ENCODE measurements around the gene PLXND1.
"Not testable (repeated sequence)": the region's sequence is repeated elsewhere in the genome, so short reads cannot be mapped to it uniquely, and the experiment has no call there.

PLXND1 gene

GRCh38 chr3:129614927-129615363, 8.5 kb upstream of the PLXND1 start:
- no peak for DNase-seq (ENCODE audit: low spot score)

- no peak for DNase-seq (ENCODE audit: low spot score)
Measured at GRCh38 chr3:129614435-129614834, 8.0 kb upstream of the PLXND1 start.

- DNase-seq (ENCODE audit: low spot score), result no peak
Measured at GRCh38 chr3:129613367-129613740, 6.9 kb upstream of the PLXND1 start.

DNA sequence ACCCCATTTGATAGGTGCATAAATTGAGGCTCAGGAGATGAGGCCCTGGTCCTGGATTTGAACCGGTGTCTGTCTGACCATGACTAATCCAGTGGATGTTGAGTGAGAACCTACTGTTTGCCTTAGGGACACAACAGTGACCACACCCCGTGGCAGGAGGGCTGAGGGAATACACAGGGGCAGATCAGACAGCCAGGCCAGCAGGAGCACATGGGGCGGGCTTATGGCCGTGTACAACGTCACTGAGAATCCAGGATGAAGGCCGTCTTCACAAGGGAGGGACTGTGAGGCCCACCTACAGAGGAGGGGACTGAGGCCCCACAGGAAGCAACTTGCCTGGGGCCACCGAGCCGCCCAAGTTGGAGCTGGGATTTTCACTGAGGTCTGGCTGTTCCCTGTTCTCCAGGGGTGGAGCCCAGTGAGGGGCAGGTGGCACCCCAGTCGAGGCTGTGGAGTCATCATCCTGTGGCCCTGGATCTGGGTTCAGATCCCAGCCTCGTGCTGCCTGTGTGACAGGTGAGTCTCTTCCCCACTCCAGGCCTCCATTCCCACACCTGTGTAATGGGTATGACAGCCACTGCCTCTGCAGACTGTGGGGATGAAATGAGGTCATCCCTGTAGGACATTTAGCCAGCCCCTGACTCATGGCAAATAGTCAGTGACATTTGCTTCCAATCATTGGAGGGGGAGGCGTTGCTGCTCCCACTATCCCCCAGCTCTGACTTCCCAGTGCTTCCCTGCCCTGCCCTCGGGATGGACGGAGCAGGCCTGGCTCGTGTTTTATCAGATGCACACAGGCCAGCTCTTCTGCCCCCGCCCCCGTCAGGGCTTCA, 6.3 kb upstream of the PLXND1 start:
- DNase-seq (ENCODE audit: low spot score), result peak; percentile 71

DNA sequence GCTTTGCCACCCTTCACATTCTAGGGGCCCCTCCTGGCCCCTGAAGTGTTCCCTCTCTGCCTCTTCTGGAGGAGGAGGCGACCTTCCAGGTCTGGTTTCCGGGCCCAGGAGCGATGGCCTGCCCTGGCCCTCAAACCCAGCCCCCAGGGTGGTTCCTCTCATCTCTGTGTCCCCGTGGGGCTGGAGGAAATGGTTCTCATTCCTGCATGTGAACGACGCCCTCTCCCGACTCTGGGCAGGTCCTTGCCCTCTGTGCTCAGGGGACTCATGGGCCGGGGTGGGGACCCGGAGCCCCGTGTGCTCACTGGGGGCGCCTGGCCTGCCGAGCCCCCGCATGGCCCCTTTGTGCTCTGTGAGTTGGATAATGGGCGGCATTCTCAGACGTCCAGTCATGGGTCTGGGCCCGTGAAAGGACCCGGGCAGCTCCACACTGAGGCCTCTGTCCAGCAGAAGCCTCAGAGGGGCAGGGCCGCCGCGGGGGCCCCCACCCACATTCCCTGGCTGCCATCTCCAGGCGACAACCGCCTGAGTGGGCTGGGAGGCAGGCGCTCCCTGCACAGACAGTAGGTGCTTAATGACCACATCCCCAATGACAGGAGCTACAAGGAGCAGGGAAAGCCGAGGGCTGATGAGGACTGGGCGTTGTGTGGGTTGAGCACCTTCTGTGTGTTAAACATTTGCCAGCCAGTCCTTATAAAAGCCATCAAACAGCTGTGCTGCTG, 5.5 kb upstream of the PLXND1 start:
- DNase-seq (ENCODE audit: low spot score), result no peak

DNA sequence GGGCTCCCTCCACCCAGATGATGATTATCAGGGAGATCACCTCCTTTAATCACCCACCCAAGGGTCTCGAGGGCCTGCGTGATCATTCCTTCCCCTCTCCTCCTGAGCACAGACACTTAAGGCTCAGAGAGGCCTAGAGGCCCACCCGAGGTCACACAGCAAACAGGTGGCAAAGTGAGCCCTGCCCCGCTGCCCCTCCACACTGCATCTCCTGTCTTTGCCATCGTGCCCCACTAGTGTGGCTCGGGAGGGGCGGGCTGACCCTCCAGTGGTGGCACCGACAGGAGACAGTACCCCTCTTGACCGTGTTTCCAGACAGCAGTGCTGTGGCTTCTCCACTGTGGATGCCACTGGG, 4.9 kb upstream of the PLXND1 start:
- DNase-seq (ENCODE audit: low spot score), result no peak

DNA sequence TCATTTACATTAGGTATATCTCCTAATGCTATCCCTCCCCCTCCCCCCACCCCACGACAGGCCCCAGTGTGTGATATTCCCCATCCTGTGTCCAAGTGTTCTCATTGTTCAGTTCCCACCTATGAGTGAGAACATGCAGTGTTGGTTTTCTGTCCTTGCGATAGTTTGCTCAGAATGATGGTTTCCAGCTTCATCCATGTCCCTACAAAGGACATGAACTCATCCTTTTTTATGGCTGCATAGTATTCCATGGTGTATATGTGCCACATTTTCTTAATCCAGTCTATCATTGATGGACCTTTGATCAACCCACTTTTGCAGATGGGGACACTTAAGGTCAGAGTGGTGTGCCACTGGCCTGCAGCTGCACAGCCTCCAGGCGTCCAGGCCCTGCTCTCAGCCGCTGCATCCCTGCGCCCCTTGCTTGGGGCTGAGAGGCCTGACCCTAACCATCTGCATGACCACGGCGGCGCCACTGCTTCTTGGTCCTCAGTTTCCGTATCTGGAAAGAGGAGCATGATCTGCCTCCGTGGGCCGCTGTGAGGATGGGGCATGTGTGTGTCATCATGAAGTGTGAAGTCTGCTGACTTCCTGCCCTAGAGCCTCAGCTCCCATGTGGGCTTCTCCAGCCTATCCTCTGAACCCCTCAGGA, 4.4 kb upstream of the PLXND1 start:
- DNase-seq (ENCODE audit: low spot score), result not testable (repeated sequence)

- DNase-seq (ENCODE audit: low spot score), result no peak
Measured at GRCh38 chr3:129610276-129610675, 3.8 kb upstream of the PLXND1 start.

- DNase-seq (ENCODE audit: low spot score), result no peak
Measured at GRCh38 chr3:129609591-129610182, 3.2 kb upstream of the PLXND1 start.

DNA sequence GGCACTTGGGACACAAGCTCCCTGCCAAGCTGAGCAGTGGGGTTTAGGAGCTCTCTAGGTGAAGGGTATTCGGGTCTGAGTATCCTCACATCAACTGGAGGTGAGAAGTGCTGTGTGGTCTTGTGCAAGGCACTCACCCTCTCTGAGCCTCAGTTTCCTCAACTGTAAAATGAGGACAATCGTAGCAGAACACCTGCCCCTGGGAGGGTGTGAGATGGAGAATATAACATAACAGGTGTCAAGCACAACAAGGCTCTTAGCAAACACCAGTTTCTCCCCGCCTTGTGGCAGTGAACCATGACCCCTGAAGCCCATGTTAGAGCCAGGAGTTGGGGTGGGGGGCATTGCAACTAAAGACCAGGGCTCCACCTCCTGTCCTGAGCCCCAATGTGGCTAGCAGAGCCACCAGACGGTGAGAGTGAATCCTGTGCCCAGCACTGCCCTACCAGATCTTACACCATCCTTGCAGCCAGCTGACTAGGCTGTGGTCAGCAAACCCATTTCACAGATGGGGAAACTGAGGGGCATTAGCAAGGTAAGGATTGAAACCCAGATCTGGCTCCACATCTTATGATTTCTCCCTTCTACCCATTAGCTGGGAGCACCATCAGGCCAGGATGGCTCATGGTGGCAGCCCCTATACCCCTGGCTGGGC, 2.6 kb upstream of the PLXND1 start:
- no peak for DNase-seq (ENCODE audit: low spot score)

- DNase-seq (ENCODE audit: low spot score), result no peak
Measured at GRCh38 chr3:129608087-129608935, 1.8 kb upstream of the PLXND1 start.

DNA sequence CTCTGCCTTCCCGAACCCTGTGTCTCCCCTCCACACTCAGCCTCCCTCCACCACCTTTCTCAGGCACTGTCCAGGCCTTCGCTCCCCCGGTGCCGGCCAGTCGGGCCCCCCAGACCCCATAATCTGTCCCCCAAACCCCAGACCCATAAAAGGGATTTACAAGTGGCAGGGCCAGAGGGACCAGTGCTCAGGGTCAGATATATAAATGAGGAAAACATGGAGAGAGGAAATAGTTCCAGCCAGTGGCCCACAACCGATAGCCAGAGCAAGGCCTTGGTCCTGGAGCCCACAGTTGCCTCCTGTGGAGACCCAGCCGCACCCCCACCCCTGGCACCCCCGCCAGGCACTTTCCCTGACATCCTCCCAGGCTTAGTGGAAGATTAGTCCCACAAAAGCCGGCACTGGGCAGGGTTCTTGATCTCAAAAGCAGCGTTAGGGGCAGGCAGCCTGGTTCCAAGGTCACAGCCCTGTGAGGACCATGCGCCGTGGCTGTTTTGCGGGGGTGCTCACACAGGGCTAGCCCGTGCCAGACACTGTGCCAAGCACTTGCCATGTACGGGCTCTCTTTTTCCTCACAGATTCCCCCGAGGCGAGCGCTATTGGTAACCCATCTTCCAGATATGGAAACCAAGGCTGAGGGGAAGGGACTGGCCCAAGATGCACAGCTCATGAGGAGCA, 1.1 kb upstream of the PLXND1 start:
- DNase-seq (ENCODE audit: low spot score), result no peak

- DNase-seq (ENCODE audit: low spot score), result peak; percentile 85
Measured at GRCh38 chr3:129605922-129606635, 397 bp downstream of the PLXND1 start.

DNA sequence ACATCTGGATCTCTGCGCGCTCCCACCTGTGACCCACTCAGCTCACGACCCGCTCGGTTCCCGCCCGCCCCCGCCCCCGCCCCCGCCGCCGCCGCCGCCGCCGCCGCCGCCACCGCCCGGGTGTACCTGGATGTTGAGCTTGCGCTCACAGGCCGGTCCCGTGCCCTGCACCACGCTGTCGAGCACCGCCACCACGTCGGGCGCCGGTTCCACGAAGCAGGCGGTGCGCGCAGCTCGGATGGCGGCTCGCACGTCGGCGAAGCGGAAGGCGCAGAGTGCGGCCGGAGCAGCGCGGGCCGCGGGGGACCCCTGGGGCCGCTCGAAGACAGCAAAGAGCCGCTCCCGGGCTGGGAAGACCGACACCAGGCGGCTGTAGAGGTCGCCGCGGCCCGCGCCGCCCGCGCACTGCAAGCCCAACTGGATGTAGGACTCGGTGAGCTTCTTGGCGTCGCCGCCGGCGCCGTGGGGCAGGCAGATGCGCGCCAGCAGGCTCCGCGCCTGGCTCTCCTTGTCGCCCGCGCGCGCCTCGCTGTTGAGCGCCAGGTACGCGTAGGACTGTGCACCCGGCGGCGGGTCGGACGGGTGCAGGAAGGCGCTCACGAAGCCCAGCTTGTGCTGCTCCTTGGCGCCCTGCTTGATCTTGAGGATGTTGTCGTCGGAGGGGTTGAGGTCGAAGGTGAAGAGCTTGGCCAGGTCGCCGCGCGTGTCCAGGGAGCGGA, 1.1 kb downstream of the PLXND1 start:
- peak; percentile 71 for DNase-seq (ENCODE audit: low spot score)

GRCh38 chr3:129604767-129605166, 1.7 kb downstream of the PLXND1 start:
- DNase-seq (ENCODE audit: low spot score), result no peak

GRCh38 chr3:129603991-129604749, 2.3 kb downstream of the PLXND1 start:
- no peak for DNase-seq (ENCODE audit: low spot score)

DNA sequence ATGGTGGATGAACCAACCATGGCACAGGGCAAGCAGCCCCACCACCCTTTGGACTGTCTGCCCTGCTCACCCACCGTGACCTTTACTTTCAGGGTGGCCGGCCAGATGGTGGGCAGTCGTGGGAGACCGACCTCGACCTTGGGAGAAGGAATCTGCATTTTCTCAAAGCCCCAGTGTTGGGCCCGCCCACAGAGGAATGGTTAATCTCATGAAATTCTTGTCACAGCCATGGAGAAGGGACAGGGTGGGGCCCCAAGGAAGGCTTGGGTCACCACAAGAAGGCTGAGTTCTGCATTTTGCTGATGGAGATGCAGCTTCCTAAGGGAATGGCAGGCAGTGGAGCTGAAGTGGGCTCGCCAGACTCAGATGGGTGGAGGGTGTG, 2.9 kb downstream of the PLXND1 start:
- no peak for DNase-seq (ENCODE audit: low spot score)

DNA sequence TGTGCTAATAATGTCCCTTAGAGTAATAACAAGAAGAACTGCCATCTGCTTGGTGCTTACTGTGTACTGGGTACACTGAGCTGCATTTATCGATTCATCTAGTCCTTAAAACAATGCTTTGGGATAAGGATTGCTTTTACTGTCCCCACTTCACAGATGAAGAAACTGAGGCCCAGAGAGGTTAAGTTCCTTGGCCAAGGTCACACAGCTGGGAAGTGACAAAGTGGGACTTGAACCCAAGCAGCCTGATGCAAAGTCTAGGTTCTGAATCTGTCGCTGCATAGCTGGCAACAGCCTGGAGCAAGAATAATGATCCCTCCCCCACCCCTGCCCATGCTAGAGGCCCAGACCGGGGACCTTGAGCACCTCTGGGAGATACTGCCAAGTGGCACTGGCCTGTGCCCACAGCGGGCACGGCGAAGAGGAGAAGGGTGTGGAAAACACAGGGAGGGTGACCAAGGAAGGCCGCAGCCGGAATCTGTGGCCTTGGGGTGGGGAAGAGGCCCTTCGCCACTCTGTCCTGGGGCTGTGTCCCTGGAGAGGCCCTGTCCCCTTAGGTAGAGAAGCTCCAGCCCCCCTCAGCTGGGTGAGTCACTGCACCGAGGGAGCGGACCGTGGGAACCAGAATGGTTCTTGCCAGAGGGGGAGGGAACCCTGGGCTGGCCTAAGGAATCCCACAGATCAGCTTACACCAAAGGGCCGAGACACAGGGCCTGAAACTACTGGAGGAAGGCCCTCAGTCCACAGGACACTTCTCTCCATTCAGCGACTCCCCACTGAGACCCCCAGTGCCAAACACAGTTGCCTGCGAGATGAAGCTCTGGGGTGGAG, 3.5 kb downstream of the PLXND1 start:
- DNase-seq (ENCODE audit: low spot score), result no peak

Measured in HuH-7.5 (cell line).